ENCODE measurements around the gene KRTAP19-2. TPM values are rescaled to one million over a fixed set of nuclear protein-coding genes. Genes with fewer than 3 reads are reported as not detected.

The KRTAP19-2 gene
- not detected in 5 replicates for total RNA-seq (2022; extraction: Qiagen RNA extraction; ENCODE audit: low read depth)

GRCh38 chr21:30487336-30487735 is at the start of gene KRTAP19-2:
Gene KRTAP19-2, minus strand, starts transcription at chr21:30487436. Its CDS starts 88 bp downstream, at chr21:30487348.

GRCh38 chr21:30502041-30502440 is 14.8 kb upstream of the KRTAP19-2 start, which contains the start of gene KRTAP19-5:
Gene KRTAP19-5, minus strand, starts transcription at chr21:30502141. Its CDS starts 51 bp downstream, at chr21:30502090.

GRCh38 chr21:30497065-30497464 is 9.8 kb upstream of the KRTAP19-2 start, which contains the start of gene KRTAP19-4:
Gene KRTAP19-4, minus strand, starts transcription at chr21:30497165. Its CDS starts 55 bp downstream, at chr21:30497110.

GRCh38 chr21:30491963-30492428 is 4.8 kb upstream of the KRTAP19-2 start, which contains the start of gene KRTAP19-3:
Gene KRTAP19-3, minus strand, starts transcription at chr21:30492013. Its CDS starts 56 bp downstream, at chr21:30491957.

GRCh38 chr21:30480145-30480544 is 7.1 kb downstream of the KRTAP19-2 start, which contains the start of gene KRTAP19-1:
Gene KRTAP19-1, minus strand, starts transcription at chr21:30480367. Its CDS starts 50 bp downstream, at chr21:30480317.

GRCh38 chr21:30439975-30440374 is 47.3 kb downstream of the KRTAP19-2 start, which contains the start of gene KRTAP15-1:
Gene KRTAP15-1, plus strand, starts transcription at chr21:30440275. Its CDS starts 53 bp downstream, at chr21:30440328.

Other genes starting within 250 kb of the KRTAP19-2 start
- gene KRTAP24-1, start 204.5 kb downstream of the KRTAP19-2 start, total RNA-seq (2022; extraction: Qiagen RNA extraction; ENCODE audit: low read depth): not detected in 5 replicates
- not detected in 5 replicates for gene KRTAP25-1, start 197.9 kb downstream of the KRTAP19-2 start, total RNA-seq (2022; extraction: Qiagen RNA extraction; ENCODE audit: low read depth)
- not detected in 5 replicates for gene KRTAP26-1, start 167.1 kb downstream of the KRTAP19-2 start, total RNA-seq (2022; extraction: Qiagen RNA extraction; ENCODE audit: low read depth)
- gene KRTAP27-1, start 149.7 kb downstream of the KRTAP19-2 start, total RNA-seq (2022; extraction: Qiagen RNA extraction; ENCODE audit: low read depth): not detected in 5 replicates
- gene KRTAP23-1, start 138.8 kb downstream of the KRTAP19-2 start, total RNA-seq (2022; extraction: Qiagen RNA extraction; ENCODE audit: low read depth): not detected in 5 replicates
- not detected in 5 replicates for gene KRTAP13-2, start 115.2 kb downstream of the KRTAP19-2 start, total RNA-seq (2022; extraction: Qiagen RNA extraction; ENCODE audit: low read depth)
- gene KRTAP13-1, start 91.4 kb downstream of the KRTAP19-2 start, total RNA-seq (2022; extraction: Qiagen RNA extraction; ENCODE audit: low read depth): not detected in 5 replicates
- not detected in 5 replicates for gene KRTAP13-3, start 61.5 kb downstream of the KRTAP19-2 start, total RNA-seq (2022; extraction: Qiagen RNA extraction; ENCODE audit: low read depth)
- not detected in 5 replicates for gene KRTAP13-4, start 57.2 kb downstream of the KRTAP19-2 start, total RNA-seq (2022; extraction: Qiagen RNA extraction; ENCODE audit: low read depth)
- not detected in 5 replicates for gene KRTAP15-1, start 47.2 kb downstream of the KRTAP19-2 start, total RNA-seq (2022; extraction: Qiagen RNA extraction; ENCODE audit: low read depth)
- gene KRTAP19-1, start 7.1 kb downstream of the KRTAP19-2 start, total RNA-seq (2022; extraction: Qiagen RNA extraction; ENCODE audit: low read depth): not detected in 5 replicates
- not detected in 5 replicates for gene KRTAP19-3, start 4.6 kb upstream of the KRTAP19-2 start, total RNA-seq (2022; extraction: Qiagen RNA extraction; ENCODE audit: low read depth)
- gene KRTAP19-4, start 9.7 kb upstream of the KRTAP19-2 start, total RNA-seq (2022; extraction: Qiagen RNA extraction; ENCODE audit: low read depth): not detected in 5 replicates
- not detected in 5 replicates for gene KRTAP19-5, start 14.7 kb upstream of the KRTAP19-2 start, total RNA-seq (2022; extraction: Qiagen RNA extraction; ENCODE audit: low read depth)
- gene KRTAP19-6, start 54.4 kb upstream of the KRTAP19-2 start, total RNA-seq (2022; extraction: Qiagen RNA extraction; ENCODE audit: low read depth): not detected in 5 replicates
- gene KRTAP19-7, start 73.9 kb upstream of the KRTAP19-2 start, total RNA-seq (2022; extraction: Qiagen RNA extraction; ENCODE audit: low read depth): not detected in 5 replicates
- not detected in 5 replicates for gene KRTAP22-2, start 103.0 kb upstream of the KRTAP19-2 start, total RNA-seq (2022; extraction: Qiagen RNA extraction; ENCODE audit: low read depth)
- gene KRTAP6-3, start 105.0 kb upstream of the KRTAP19-2 start, total RNA-seq (2022; extraction: Qiagen RNA extraction; ENCODE audit: low read depth): not detected in 5 replicates
- gene KRTAP6-2, start 111.5 kb upstream of the KRTAP19-2 start, total RNA-seq (2022; extraction: Qiagen RNA extraction; ENCODE audit: low read depth): not detected in 5 replicates
- not detected in 5 replicates for gene KRTAP22-1, start 113.7 kb upstream of the KRTAP19-2 start, total RNA-seq (2022; extraction: Qiagen RNA extraction; ENCODE audit: low read depth)
- gene KRTAP6-1, start 126.5 kb upstream of the KRTAP19-2 start, total RNA-seq (2022; extraction: Qiagen RNA extraction; ENCODE audit: low read depth): not detected in 5 replicates
- gene KRTAP20-1, start 129.0 kb upstream of the KRTAP19-2 start, total RNA-seq (2022; extraction: Qiagen RNA extraction; ENCODE audit: low read depth): not detected in 5 replicates
- gene KRTAP20-4, start 133.2 kb upstream of the KRTAP19-2 start, total RNA-seq (2022; extraction: Qiagen RNA extraction; ENCODE audit: low read depth): not detected in 5 replicates
- not detected in 5 replicates for gene KRTAP20-2, start 147.8 kb upstream of the KRTAP19-2 start, total RNA-seq (2022; extraction: Qiagen RNA extraction; ENCODE audit: low read depth)
- gene KRTAP20-3, start 155.4 kb upstream of the KRTAP19-2 start, total RNA-seq (2022; extraction: Qiagen RNA extraction; ENCODE audit: low read depth): not detected in 5 replicates
- not detected in 5 replicates for gene KRTAP21-3, start 231.3 kb upstream of the KRTAP19-2 start, total RNA-seq (2022; extraction: Qiagen RNA extraction; ENCODE audit: low read depth)

Data from A549 treated with DMSO at 1 μM for 4 hours (cell line).